Heart left ventricle (tissue), 16 donors: ENCODE data around the gene ASPM. TPM values are rescaled to one million over a fixed set of nuclear protein-coding genes. Genes with fewer than 3 reads are reported as not detected.

ENCODE experiments used
- ATAC-seq, 4 donors: fragments of 200-7000 bp; cut with Tn5 transposase; one replicate each; pipeline ENCODE4 v1.9.1; 2020 to 2022; ENCODE audit warnings: moderate library complexity in 4 of 4, mild to moderate bottlenecking in 3 of 4, moderate number of reproducible peaks in 1 of 4
- DNase-seq, 5 donors: peaks; one replicate each; pipeline ENCODE4 v3.0.0-alpha.2; 2020
- H3K27ac ChIP-seq, 12 donors: fragments of 200-600 bp; sonication (generic) in 4 of 12; one replicate each; pipeline versions ENCODE4 v1.5.0 to v1.8.0; 2016 to 2022; ENCODE audit warnings: mild to moderate bottlenecking in 2 of 12
- H3K27me3 ChIP-seq, 9 donors: fragments of 200-600 bp; sonication (generic) in 2 of 9; one replicate each; pipeline versions ENCODE4 v1.5.1 to v1.8.0; 2016 to 2022; ENCODE audit warnings: mild to moderate bottlenecking in 3 of 9
- H3K36me3 ChIP-seq, 9 donors: fragments of 200-600 bp; sonication (generic) in 2 of 9; one replicate each; pipeline versions ENCODE4 v1.5.0 to v1.8.0; 2018 to 2022; ENCODE audit warnings: mild to moderate bottlenecking in 2 of 9
- H3K4me1 ChIP-seq, 12 donors: fragments of 200-600 bp; sonication (generic) in 4 of 12; one replicate each; pipeline versions ENCODE4 v1.5.0 to v1.8.0; 2016 to 2022; ENCODE audit warnings: mild to moderate bottlenecking in 3 of 12
- H3K4me3 ChIP-seq, 12 donors: fragments of 200-600 bp; sonication (generic) in 4 of 12; one replicate each; pipeline versions ENCODE4 v1.5.0 to v1.8.0; 2017 to 2022; ENCODE audit warnings: mild to moderate bottlenecking in 9 of 12, moderate library complexity in 4 of 12
- H3K9me3 ChIP-seq, 12 donors: fragments of 200-600 bp; sonication (generic) in 4 of 12; one replicate each; pipeline versions ENCODE4 v1.5.0 to v1.8.0; 2016 to 2022; ENCODE audit warnings: mild to moderate bottlenecking in 1 of 12
- CTCF ChIP-seq, 12 donors: fragments of 200-600 bp; sonication (generic) in 4 of 12; IDR thresholded peaks; one replicate each; pipeline versions ENCODE4 v1.5.0 to v1.8.0; 2018 to 2022; ENCODE audit warnings: antibody characterized with exemption in 12 of 12, mild to moderate bottlenecking in 5 of 12
- POLR2A ChIP-seq, 2 donors: fragments of 450-650 bp; IDR thresholded peaks; one replicate each; pipeline ENCODE4 v1.6.1; 2017; ENCODE audit warnings: antibody characterized with exemption in 2 of 2, mild to moderate bottlenecking in 2 of 2, moderate library complexity in 2 of 2
- WGBS, 4 donors: extraction: QIAGEN DNeasy Blood & Tissue Kit in 2 of 4; methylation state at CpG; one replicate each; pipeline versions ENCODE4 v1.1.5 to v1.1.7; 2013 to 2018; 5-methylcytosine and 5-hydroxymethylcytosine counted together
- intact Hi-C, 10 donors: fragments of 100-400 bp; cut with DNase I; formaldehyde crosslinking; loops; one replicate each; pipeline versions ENCODE4 v1.11.1 to v1.14.2; 2022
- polyA plus RNA-seq, 2 donors: library from polyadenylated mRNA; stranded (reverse); fragments of 200-250 nt; gene quantifications; one replicate each; pipeline ENCODE4 v1.2.3, GENCODE V29; 2013
- total RNA-seq, 9 donors: library from RNA; depleted of rRNA in 2 of 9; stranded (reverse); fragments of >200 nt in 2 of 9; fragmentation: NEBNext Ultra II Directional in 3 of 9; extraction: Animal tissue kit (Norgen Biotek cat#: 25700) in 3 of 9; gene quantifications; one replicate each; pipeline versions ENCODE4 v1.1.0 to v1.2.4, GENCODE V29; 2016 to 2023
- donor health status: ischemic (EF 13 %, LVEDD 7.1; RV severe dilation, severe dysfunction).
- donor health status: healthy with polysubstance abuse.
- donor health status: DM: no; HTN: yes; CAD: no.
- donor health status: DM: no; HTN: no; CAD: no.
- donor health status: ischemic (EF 25% LVEDD 6.9; RV normal size, moderate dysfunction).
- donor health status: ischemic (EF 25% LVEDD 5.7; RV mildly dilated, moderate dysfunction).
- donor health status: healthy.
- donor health status: DM: yes; HTN: yes; CAD: no.
- donor health status: ischemic (EF 35%, LVEDD 5.7; RV mildly dilated, moderate dysfunction).
- donor health status: nonischemic (EF 11% LVEDD 7.7; RV severe dilation, severe dysfunction).
- donor health status: DM: yes; HTN: yes; CAD: no.
- donor health status: PGD.
- donor health status: ischemic (EF 29% LVEDD 5.4; RV normal size, mild dysfunction).
- donor health status: nonischemic (EF 23%, LVEDD 6.1; RV moderate dilation, normal function).

ASPM gene
- total and polyA plus RNA-seq, 11 donors = 0.08 to 5.9 (median 0.44) TPM

GRCh38 chr1:197151185-197151584, 4.7 kb upstream of the ASPM start:
- ATAC-seq = no peak
- Histone ChIP-seq H3K4me3 (no peak overlapping the region), H3K36me3 (no peaks in the 10 kb centered on the region), H3K9me3 (no peaks in the 10 kb centered on the region), H3K27ac (no peak overlapping the region), H3K27me3 (no peaks in the 10 kb centered on the region), H3K4me1 (peaks cover 0 to 4% (median under 1%) of the 10 kb centered on the region in 12 donors)
- DNase-seq = no peak
- intact Hi-C loops = no loop called here
- TF ChIP-seq CTCF (IDR thresholded peaks at IDR 0.05) = no peak
- no peak for TF ChIP-seq POLR2A (IDR thresholded peaks at IDR 0.05)
- WGBS, 4 donors = 94 to 97% (median 94%) methylated on average over 1 of the region's 1 CpG

- ATAC-seq (no peak), DNase-seq (no peak)
- Histone ChIP-seq H3K4me3 (no peak overlapping the region), H3K27ac (no peak overlapping the region), H3K4me1 (peaks cover 0 to 11% (median 5%) of the 10 kb centered on the region in 12 donors), H3K9me3 (no peaks in the 10 kb centered on the region), H3K27me3 (peaks cover 0 to under 1% (median 0%) of the 10 kb centered on the region in 9 donors), H3K36me3 (no peaks in the 10 kb centered on the region)
- intact Hi-C loops = no loop called here
- no peak for TF ChIP-seq CTCF (IDR thresholded peaks at IDR 0.05)
- TF ChIP-seq POLR2A (IDR thresholded peaks at IDR 0.05) = no peak
- WGBS, 4 donors = 82 to 91% (median 90%) methylated on average over 3 of the region's 3 CpGs
These were observed 4.0 kb upstream of the ASPM start for GRCh38 chr1:197150336-197151005.

- 77 to 89% (median 83%) methylated on average over 2 of the region's 2 CpGs for WGBS, 4 donors
- peaks cover 0 to 13% (median 5%) of the 10 kb centered on the region in 12 donors for H3K4me1 ChIP-seq
- ATAC-seq = no peak
- peaks cover 0 to 11% (median 0%) of the 10 kb centered on the region in 9 donors for H3K27me3 ChIP-seq
- no peak for DNase-seq
- intact Hi-C loops = loop anchor here in 1 of 10 donors (5.0 kb wide), 1 partner anchor 407 kb away; no protein-coding TSS in a partner anchor
- H3K36me3 ChIP-seq = no peaks in the 10 kb centered on the region
- no peaks in the 10 kb centered on the region for H3K9me3 ChIP-seq
- no peak overlapping the region for H3K4me3 ChIP-seq
- no peak overlapping the region for H3K27ac ChIP-seq
- TF ChIP-seq POLR2A (IDR thresholded peaks at IDR 0.05) (no peak), CTCF (IDR thresholded peaks at IDR 0.05) (no peak)
These were observed 2.9 kb upstream of the ASPM start for GRCh38 chr1:197149340-197149739.

GRCh38 chr1:197145446-197146024, 934 bp downstream of the ASPM start:
- H3K9me3 ChIP-seq = no peaks in the 10 kb centered on the region
- H3K4me3 ChIP-seq = peak overlapping the region in 9 of 12 donors; percentile 63 to 83 (median 68)
- no peak overlapping the region for H3K27ac ChIP-seq
- peaks cover 0 to 11% (median 0%) of the 10 kb centered on the region in 9 donors for H3K27me3 ChIP-seq
- no peak for DNase-seq
- no peak for TF ChIP-seq CTCF (IDR thresholded peaks at IDR 0.05)
- no peak for TF ChIP-seq POLR2A (IDR thresholded peaks at IDR 0.05)
- ATAC-seq = no peak
- intact Hi-C loops = loop anchor here in 1 of 10 donors (5.0 kb wide), 1 partner anchor 403 kb away; no protein-coding TSS in a partner anchor
- 6 to 19% (median 14%) methylated on average over 11 of the region's 11 CpGs for WGBS, 4 donors
- no peaks in the 10 kb centered on the region for H3K36me3 ChIP-seq
- H3K4me1 ChIP-seq = peaks cover 0 to 20% (median 5%) of the 10 kb centered on the region in 12 donors
